OCI-LY7 (cell line): ENCODE results near the gene PTCH2. TPM values are rescaled to one million over a fixed set of nuclear protein-coding genes. Genes with fewer than 3 reads are reported as not detected.

Source experiments
- BruUV-seq: library from RNA; stranded (reverse); fragments of 400-500 nt; replicated peaks from 2 replicates; lab custom pipeline; 2021; lab: Mats Ljungman, UMichigan
- CTCF ChIA-PET: fragments of 300-600 bp; sonication (Branson Sonifier 250); formaldehyde crosslinking; loops from one replicate; lab custom pipeline; 2022; ENCODE audit warnings: antibody characterized with exemption; ENCODE audit not compliant: unreplicated experiment; lab: Charles Lee
- POLR2A ChIA-PET: fragments of 300-600 bp; sonication (Branson Sonifier 250); formaldehyde crosslinking; loops from one replicate; lab custom pipeline; 2022; ENCODE audit warnings: antibody characterized with exemption; lab: Charles Lee
- DNase-seq: peaks from one replicate; pipeline ENCODE4 v3.0.0-alpha.2; 2015; ENCODE audit warnings: low spot score
- H2AFZ ChIP-seq: fragments of 200-600 bp; sonication (generic), shearing (Covaris generic); 2 replicates; pipeline ENCODE4 v1.6.1; 2014; ENCODE audit warnings: mild to moderate bottlenecking, antibody characterized with exemption, low read length, moderate library complexity
- H3K27ac ChIP-seq: fragments of 200-600 bp; sonication (generic); 2 replicates; pipeline ENCODE4 v1.5.1; 2014; ENCODE audit warnings: mixed run types, low read depth, mild to moderate bottlenecking, moderate library complexity, low read length, inconsistent platforms; ENCODE audit not compliant: poor library complexity, severe bottlenecking
- H3K36me3 ChIP-seq: fragments of 200-600 bp; sonication (generic); 2 replicates; pipeline ENCODE4 v1.6.1; 2014; ENCODE audit warnings: mild to moderate bottlenecking, antibody characterized with exemption, low read length, moderate library complexity, mixed read lengths; ENCODE audit not compliant: insufficient read depth
- H3K4me1 ChIP-seq: fragments of 200-600 bp; sonication (generic); 2 replicates; pipeline ENCODE4 v1.5.1; 2014; ENCODE audit warnings: mild to moderate bottlenecking, low read length; ENCODE audit not compliant: insufficient read depth, poor library complexity, severe bottlenecking
- H3K4me2 ChIP-seq: fragments of 200-600 bp; sonication (generic); 2 replicates; pipeline ENCODE4 v1.6.1; 2014; ENCODE audit warnings: mild to moderate bottlenecking, low read length
- H3K4me3 ChIP-seq: fragments of 200-600 bp; sonication (generic); 2 replicates; pipeline ENCODE4 v1.5.1; 2014; ENCODE audit warnings: mild to moderate bottlenecking, low read depth, low read length; ENCODE audit not compliant: poor library complexity, severe bottlenecking
- H3K79me2 ChIP-seq: fragments of 200-600 bp; sonication (generic); 2 replicates; pipeline ENCODE4 v1.6.1; 2016; ENCODE audit warnings: low read depth, mild to moderate bottlenecking, low read length, moderate library complexity, mixed read lengths; ENCODE audit not compliant: insufficient read depth
- H3K9me2 ChIP-seq: fragments of 200-600 bp; sonication (generic); 2 replicates; pipeline ENCODE4 v1.6.1; 2016; ENCODE audit warnings: mild to moderate bottlenecking, low read length, mixed read lengths; ENCODE audit not compliant: insufficient read depth
- H3K9me3 ChIP-seq: fragments of 200-600 bp; sonication (generic); 2 replicates; pipeline ENCODE4 v1.6.1; 2014; ENCODE audit warnings: mild to moderate bottlenecking, mixed run types, low read length, mixed read lengths
- H4K20me1 ChIP-seq: fragments of 200-600 bp; sonication (generic); 2 replicates; pipeline ENCODE4 v1.6.1; 2014; ENCODE audit warnings: mild to moderate bottlenecking, antibody characterized with exemption, low read length, moderate library complexity, mixed read lengths; ENCODE audit not compliant: insufficient read depth
- CTCF ChIP-seq: fragments of 200-600 bp; sonication (generic); conservative IDR thresholded peaks from 2 replicates; pipeline ENCODE4 v1.5.1; 2014; ENCODE audit warnings: mild to moderate bottlenecking, antibody characterized with exemption, low read length, moderate library complexity, mixed read lengths
- EZH2phosphoT487 ChIP-seq: fragments of 200-600 bp; sonication (generic); IDR thresholded peaks from 2 replicates; pipeline ENCODE4 v1.6.1; 2018; ENCODE audit warnings: low read depth, borderline replicate concordance, mild to moderate bottlenecking, mixed run types, antibody characterized with exemption, low read length, moderate library complexity, mixed read lengths
- intact Hi-C: fragments of 100-400 bp; cut with micrococcal nuclease; formaldehyde crosslinking; loops from one replicate; pipeline ENCODE4 v1.10.0; 2022; ENCODE audit not compliant: unreplicated experiment
- total RNA-seq, 2 experiments: library from RNA; depleted of rRNA in 1 of 2; stranded (reverse); fragments of >200 nt in 1 of 2; shearing (Covaris generic) in 1 of 2; gene quantifications; 2 replicates each; pipeline ENCODE4 v1.2.3, GENCODE V29; 2014 to 2022

The PTCH2 gene
- total RNA-seq, 2 experiments from 2014 or later: 0.60 to 1.0 TPM

- no peaks in the 10 kb centered on the region for H3K9me2 ChIP-seq
- H3K4me2 ChIP-seq: no peak overlapping the region
- ChIA-PET CTCF (no interaction called here), POLR2A (no interaction called here)
- H3K79me2 ChIP-seq: no peaks in the 10 kb centered on the region
- no peak for DNase-seq
- peaks cover 10% of the 10 kb centered on the region for H3K4me1 ChIP-seq
- H3K36me3 ChIP-seq: peaks cover 18% of the 10 kb centered on the region
- H3K27ac ChIP-seq: no peak overlapping the region
- TF ChIP-seq CTCF (no peak), EZH2phosphoT487 (no peak)
- BruUV-seq: no TSS peak
- H2AFZ ChIP-seq: no peak overlapping the region
- intact Hi-C loops: no loop called here
- H3K9me3 ChIP-seq: no peaks in the 10 kb centered on the region
- no peaks in the 10 kb centered on the region for H4K20me1 ChIP-seq
- no peak overlapping the region for H3K4me3 ChIP-seq
Observed at GRCh38 chr1:44854970-44855369, 11.9 kb upstream of the PTCH2 start.

GRCh38 chr1:44853201-44853600 is 10.1 kb upstream of the PTCH2 start:
- H2AFZ ChIP-seq: no peak overlapping the region
- no peaks in the 10 kb centered on the region for H3K9me2 ChIP-seq
- H3K9me3 ChIP-seq: no peaks in the 10 kb centered on the region
- intact Hi-C loops: no loop called here
- H3K4me1 ChIP-seq: peaks cover 9% of the 10 kb centered on the region
- DNase-seq: no peak
- H3K36me3 ChIP-seq: peaks cover 18% of the 10 kb centered on the region
- BruUV-seq: no TSS peak
- CTCF ChIA-PET: no interaction called here
- no peak for TF ChIP-seq EZH2phosphoT487
- no peaks in the 10 kb centered on the region for H4K20me1 ChIP-seq
- H3K27ac ChIP-seq: no peak overlapping the region
- H3K79me2 ChIP-seq: no peaks in the 10 kb centered on the region
- no peak overlapping the region for H3K4me3 ChIP-seq
- no peak overlapping the region for H3K4me2 ChIP-seq
- POLR2A ChIA-PET: interaction anchor here (0.6 kb wide), 1 partner anchor 9 kb away, joined by 3 read pairs; no protein-coding TSS in a partner anchor

GRCh38 chr1:44851308-44851707 is 8.3 kb upstream of the PTCH2 start:
- intact Hi-C loops: no loop called here
- no peak for TF ChIP-seq CTCF
- POLR2A ChIA-PET: no interaction called here

More at GRCh38 chr1:44851308-44851707, 8.3 kb upstream of the PTCH2 start:
- Histone ChIP-seq H2AFZ (no peak overlapping the region), H3K4me3 (no peak overlapping the region), H3K4me2 (no peak overlapping the region), H3K9me2 (no peaks in the 10 kb centered on the region), H3K79me2 (no peaks in the 10 kb centered on the region), H4K20me1 (no peaks in the 10 kb centered on the region), H3K27ac (no peak overlapping the region), H3K36me3 (peaks cover 11% of the 10 kb centered on the region; the same call in 1 of the 2 replicates), H3K9me3 (no peaks in the 10 kb centered on the region), H3K4me1 (peaks cover 9% of the 10 kb centered on the region)
- no TSS peak for BruUV-seq
- DNase-seq: peak; percentile 47
- CTCF ChIA-PET: no interaction called here
